ENCODE results near the gene THADA.

DNA sequence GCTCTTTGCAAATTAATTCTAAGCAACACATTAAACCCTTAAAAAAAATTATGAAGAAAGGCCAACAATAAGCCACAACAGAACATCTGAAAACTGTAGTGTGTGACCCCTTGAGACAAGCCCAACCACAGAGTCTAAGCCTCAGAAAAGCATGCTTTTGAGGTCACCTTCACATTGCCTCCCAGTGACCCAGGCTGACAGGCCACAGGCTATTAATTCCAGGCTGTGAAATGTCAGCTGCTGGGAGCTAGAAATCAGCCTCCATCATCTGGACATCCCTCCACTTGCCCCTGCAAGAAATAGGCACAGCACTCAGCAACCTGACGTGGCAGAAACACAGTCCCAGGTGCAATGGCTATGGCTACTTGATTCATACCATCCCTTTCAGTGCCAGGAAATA lies 190.0 kb downstream of the THADA start:
- TF ChIP-seq TAF1 (IDR thresholded peaks at IDR 0.05; ENCODE audit: borderline replicate concordance, insufficient read depth, low read length) (no peak), SIN3A (IDR thresholded peaks at IDR 0.05; ENCODE audit: borderline replicate concordance, insufficient read depth, low read length) (no peak), POLR2AphosphoS5 (IDR thresholded peaks at IDR 0.05; ENCODE audit: low read depth, low read length) (no peak), FOXP2 (optimal IDR thresholded peaks at IDR 0.05; ENCODE audit: borderline replicate concordance, extremely low read depth, extremely low read length, insufficient read depth) (no peak)
- TF ChIP-seq, protein P1, sequence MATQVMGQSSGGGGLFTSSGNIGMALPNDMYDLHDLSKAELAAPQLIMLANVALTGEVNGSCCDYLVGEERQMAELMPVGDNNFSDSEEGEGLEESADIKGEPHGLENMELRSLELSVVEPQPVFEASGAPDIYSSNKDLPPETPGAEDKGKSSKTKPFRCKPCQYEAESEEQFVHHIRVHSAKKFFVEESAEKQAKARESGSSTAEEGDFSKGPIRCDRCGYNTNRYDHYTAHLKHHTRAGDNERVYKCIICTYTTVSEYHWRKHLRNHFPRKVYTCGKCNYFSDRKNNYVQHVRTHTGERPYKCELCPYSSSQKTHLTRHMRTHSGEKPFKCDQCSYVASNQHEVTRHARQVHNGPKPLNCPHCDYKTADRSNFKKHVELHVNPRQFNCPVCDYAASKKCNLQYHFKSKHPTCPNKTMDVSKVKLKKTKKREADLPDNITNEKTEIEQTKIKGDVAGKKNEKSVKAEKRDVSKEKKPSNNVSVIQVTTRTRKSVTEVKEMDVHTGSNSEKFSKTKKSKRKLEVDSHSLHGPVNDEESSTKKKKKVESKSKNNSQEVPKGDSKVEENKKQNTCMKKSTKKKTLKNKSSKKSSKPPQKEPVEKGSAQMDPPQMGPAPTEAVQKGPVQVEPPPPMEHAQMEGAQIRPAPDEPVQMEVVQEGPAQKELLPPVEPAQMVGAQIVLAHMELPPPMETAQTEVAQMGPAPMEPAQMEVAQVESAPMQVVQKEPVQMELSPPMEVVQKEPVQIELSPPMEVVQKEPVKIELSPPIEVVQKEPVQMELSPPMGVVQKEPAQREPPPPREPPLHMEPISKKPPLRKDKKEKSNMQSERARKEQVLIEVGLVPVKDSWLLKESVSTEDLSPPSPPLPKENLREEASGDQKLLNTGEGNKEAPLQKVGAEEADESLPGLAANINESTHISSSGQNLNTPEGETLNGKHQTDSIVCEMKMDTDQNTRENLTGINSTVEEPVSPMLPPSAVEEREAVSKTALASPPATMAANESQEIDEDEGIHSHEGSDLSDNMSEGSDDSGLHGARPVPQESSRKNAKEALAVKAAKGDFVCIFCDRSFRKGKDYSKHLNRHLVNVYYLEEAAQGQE (IDR thresholded peaks at IDR 0.05; ENCODE audit: insufficient read depth in 1 of 2, low read depth in 2 of 2, low read length in 2 of 2) = no peak
